HCT116 (cell line): ENCODE data around the gene CACNB2. TPM values are rescaled to one million over a fixed set of nuclear protein-coding genes. Genes with fewer than 3 reads are reported as not detected.

ENCODE experiments used
- ATAC-seq: fragments of 200-7000 bp; cut with Tn5 transposase; 2 replicates; pipeline ENCODE4 v1.9.1; 2020; ENCODE audit warnings: mild to moderate bottlenecking, moderate library complexity
- BruUV-seq: library from RNA; stranded (reverse); fragments of 400-500 nt; replicated peaks from 2 replicates; lab custom pipeline; 2021; lab: Mats Ljungman, UMichigan
- CTCF ChIA-PET: fragments of 300-600 bp; sonication (Branson Sonifier 250); formaldehyde crosslinking; loops from one replicate; lab custom pipeline; 2021; ENCODE audit warnings: antibody characterized with exemption; lab: Charles Lee
- POLR2A ChIA-PET: fragments of 300-600, 350-600 bp; sonication (Branson Sonifier 250); formaldehyde crosslinking; loops from one replicate; lab custom pipeline; 2021; ENCODE audit warnings: antibody characterized with exemption; lab: Charles Lee
- RAD21 ChIA-PET, 2 experiments: fragments of 300-600 bp; sonication (Branson Sonifier 250); formaldehyde crosslinking; loops; one replicate each; lab custom pipeline; 2023; ENCODE audit warnings: low total read pairs in 2 of 2; ENCODE audit not compliant: uncharacterized antibody in 2 of 2, unreplicated experiment in 2 of 2, low non-redundant PET in 1 of 2; lab: Charles Lee
- DNase-seq: peaks from one replicate; pipeline ENCODE4 v3.0.0-alpha.2; 2010; ENCODE audit warnings: low read depth, low spot score
- H2AFZ ChIP-seq: fragments of 200-600 bp; shearing (Covaris generic), sonication (generic); 2 replicates; pipeline ENCODE4 v1.6.1; 2017; ENCODE audit warnings: low read depth, mixed run types, mixed read lengths, antibody characterized with exemption, low read length; ENCODE audit not compliant: poor library complexity, severe bottlenecking
- H3K27ac ChIP-seq: 2 replicates; pipeline ENCODE4 v1.5.1; 2012; ENCODE audit warnings: low read depth, low read length
- H3K27me3 ChIP-seq: fragments of 200-600 bp; sonication (generic); 2 replicates; pipeline ENCODE4 v1.6.1; 2016; ENCODE audit warnings: mixed run types, low read length, mixed read lengths; ENCODE audit not compliant: insufficient read depth
- H3K36me3 ChIP-seq, 2 experiments: fragments of 200-500 bp in 1 of 2; fragments of 200-600 bp in 1 of 2; sonication (Bioruptor generic) in 1 of 2; sonication (generic) in 1 of 2; 2 replicates each; pipeline versions ENCODE4 v1.5.1 to v1.6.1; 2014 to 2016; ENCODE audit warnings: low read length in 2 of 2, inconsistent platforms in 1 of 2, mixed read lengths in 1 of 2, mixed run types in 1 of 2; ENCODE audit not compliant: insufficient read depth in 2 of 2, control insufficient read depth in 1 of 2
- H3K4me1 ChIP-seq, 2 experiments: fragments of 200-600 bp in 1 of 2; sonication (generic) in 1 of 2; 2 replicates each; pipeline versions ENCODE4 v1.5.1 to v1.6.1; 2012 to 2017; ENCODE audit warnings: low read length in 2 of 2, inconsistent platforms in 1 of 2, mild to moderate bottlenecking in 1 of 2, mixed read lengths in 1 of 2, mixed run types in 1 of 2, moderate library complexity in 1 of 2; ENCODE audit not compliant: insufficient read depth in 2 of 2, control insufficient read depth in 1 of 2
- H3K4me2 ChIP-seq: fragments of 200-600 bp; sonication (generic); 2 replicates; pipeline ENCODE4 v1.6.1; 2017; ENCODE audit warnings: mixed run types, low read length, mixed read lengths
- H3K4me3 ChIP-seq, 2 experiments: fragments of 200-600 bp in 1 of 2; sonication (generic) in 1 of 2; replicated peaks in 1 of 2; 2 replicates each; pipeline ENCODE4 v1.5.1; 2011 to 2016; ENCODE audit warnings: low read length in 2 of 2, control low read depth in 1 of 2, low read depth in 1 of 2, mild to moderate bottlenecking in 1 of 2, mixed read lengths in 1 of 2, mixed run types in 1 of 2
- H3K79me2 ChIP-seq: fragments of 200-600 bp; sonication (generic); 2 replicates; pipeline ENCODE4 v1.6.1; 2017; ENCODE audit warnings: mild to moderate bottlenecking, mixed run types, low read length, moderate library complexity, mixed read lengths; ENCODE audit not compliant: insufficient read depth
- H3K9ac ChIP-seq: fragments of 200-600 bp; sonication (generic); 2 replicates; pipeline ENCODE4 v1.6.1; 2016; ENCODE audit warnings: low read length, mixed read lengths
- H3K9me2 ChIP-seq: fragments of 200-600 bp; sonication (generic), shearing (Covaris generic); 2 replicates; pipeline ENCODE4 v1.6.1; 2017; ENCODE audit warnings: mixed run types, mild to moderate bottlenecking, moderate library complexity; ENCODE audit not compliant: insufficient read depth
- H3K9me3 ChIP-seq, 2 experiments: fragments of 200-500 bp in 1 of 2; fragments of 200-600 bp in 1 of 2; sonication (Bioruptor generic) in 1 of 2; sonication (generic) in 1 of 2; 2 replicates each; pipeline ENCODE4 v1.6.1; 2014 to 2017; ENCODE audit warnings: low read length in 2 of 2, mixed read lengths in 2 of 2, inconsistent platforms in 1 of 2, low read depth in 1 of 2, mild to moderate bottlenecking in 1 of 2, mixed run types in 1 of 2, moderate library complexity in 1 of 2; ENCODE audit not compliant: control insufficient read depth in 1 of 2, insufficient read depth in 1 of 2
- H4K20me1 ChIP-seq: fragments of 200-600 bp; sonication (generic), shearing (Covaris generic); 2 replicates; pipeline ENCODE4 v1.6.1; 2017; ENCODE audit warnings: mixed run types, mild to moderate bottlenecking, moderate library complexity; ENCODE audit not compliant: insufficient read depth
- ATF3 ChIP-seq: IDR thresholded peaks from 2 replicates; pipeline ENCODE4 v1.6.1; 2012
- EGR1 ChIP-seq: IDR thresholded peaks from 2 replicates; pipeline ENCODE4 v1.6.1; 2012; ENCODE audit warnings: low read depth
- JUND ChIP-seq: IDR thresholded peaks from 2 replicates; pipeline ENCODE4 v1.6.1; 2012
- POLR2A ChIP-seq: IDR thresholded peaks from 2 replicates; pipeline ENCODE4 v1.7.0; 2011; ENCODE audit warnings: borderline replicate concordance; ENCODE audit not compliant: insufficient read depth, insufficient read length; ENCODE audit errors: extremely low read depth
- POLR2AphosphoS5 ChIP-seq: IDR thresholded peaks from 2 replicates; pipeline ENCODE4 v1.6.1; 2011; ENCODE audit warnings: mild to moderate bottlenecking, low read depth, low read length, moderate library complexity
- REST ChIP-seq: IDR thresholded peaks from 2 replicates; pipeline ENCODE4 v1.6.1; 2012; ENCODE audit warnings: low read depth
- SIN3A ChIP-seq: IDR thresholded peaks from 2 replicates; pipeline ENCODE4 v1.6.1; 2012; ENCODE audit warnings: low read depth
- TCF7L2 ChIP-seq: IDR thresholded peaks from 2 replicates; pipeline ENCODE4 v1.7.0; 2011; ENCODE audit warnings: borderline replicate concordance, inconsistent platforms; ENCODE audit not compliant: insufficient read depth, insufficient read length; ENCODE audit errors: extremely low read depth
- YY1 ChIP-seq: IDR thresholded peaks from 2 replicates; pipeline ENCODE4 v1.6.1; 2011; ENCODE audit warnings: low read length, low read depth, moderate library complexity, mild to moderate bottlenecking; ENCODE audit not compliant: insufficient replicate concordance; ENCODE audit errors: extremely low read depth
- ZFX ChIP-seq: fragments of 450-650 bp; IDR thresholded peaks from 2 replicates; pipeline ENCODE4 v1.6.1; 2017
- ZNF274 ChIP-seq: fragments of 200-500 bp; sonication (Bioruptor generic); IDR thresholded peaks from 2 replicates; pipeline ENCODE4 v1.6.1; 2014; ENCODE audit warnings: mild to moderate bottlenecking, low read depth, low read length, inconsistent platforms
- intact Hi-C: fragments of 100-400 bp; cut with micrococcal nuclease; formaldehyde crosslinking; loops from 2 replicates; pipeline ENCODE4 v1.10.0; 2022
- total RNA-seq: library from RNA; stranded (reverse); gene quantifications from one replicate; pipeline ENCODE4 v1.2.1, GENCODE V29; 2021; ENCODE audit not compliant: unreplicated experiment

Gene CACNB2
- total RNA-seq, 1 experiment from 2014 or later = 0.71 TPM

- intact Hi-C loops = loop anchor here (5.0 kb wide), 2 partner anchors 475 to 610 kb away; no protein-coding TSS in a partner anchor
- no TSS peak for BruUV-seq
- no peak overlapping the region for H2AFZ ChIP-seq
- ATAC-seq (no peak), DNase-seq (no peak)
- POLR2A ChIA-PET = no interaction called here
- no peaks in the 10 kb centered on the region for H3K9me3 ChIP-seq
- no peaks in the 10 kb centered on the region for H3K27me3 ChIP-seq
- H3K4me3 ChIP-seq = no peak overlapping the region
- H3K4me1 ChIP-seq = no peaks in the 10 kb centered on the region
- no peaks in the 10 kb centered on the region for H4K20me1 ChIP-seq
- no peak overlapping the region for H3K27ac ChIP-seq
- H3K4me2 ChIP-seq = no peak overlapping the region
- H3K36me3 ChIP-seq = no peaks in the 10 kb centered on the region
- TF ChIP-seq EGR1 (no peak), YY1 (no peak), SIN3A (no peak), ZNF274 (no peak), ZFX (no peak), REST (no peak), TCF7L2 (no peak), JUND (no peak), POLR2AphosphoS5 (no peak), ATF3 (no peak), POLR2A (no peak)
- TF ChIP-seq, all 23 proteins: peak for 0
- ChIA-PET RAD21 (no interaction called here), CTCF (interaction anchor here (1.5 to 1.7 kb wide), 4 partner anchors 13 to 382 kb away, joined by 5 to 9 read pairs (median 6); no protein-coding TSS in a partner anchor)
- H3K9ac ChIP-seq = no peak overlapping the region
- no peaks in the 10 kb centered on the region for H3K79me2 ChIP-seq
- no peaks in the 10 kb centered on the region for H3K9me2 ChIP-seq
Measured at GRCh38 chr10:18217577-18217976, 77.4 kb downstream of the CACNB2 start.
